NCI-H748 treated with DMSO at 0.1 percent for 48 hours (cell line): ENCODE measurements around the gene INPP5A.
"Not testable (repeated sequence)": the region's sequence is repeated elsewhere in the genome, so short reads cannot be mapped to it uniquely, and the experiment has no call there.

Experiments
- DNase-seq: peaks from one replicate; lab custom pipeline; 2025; lab: John Stamatoyannopoulos, UW

Gene INPP5A

GRCh38 chr10:132825783-132826523 is 288.4 kb downstream of the INPP5A start:
- DNase-seq = not testable (repeated sequence)

- DNase-seq = no peak
These were observed 289.2 kb downstream of the INPP5A start for GRCh38 chr10:132826524-132827422.

- DNase-seq = no peak
These were observed 289.8 kb downstream of the INPP5A start for GRCh38 chr10:132827423-132827789.

GRCh38 chr10:132827861-132828539 is 290.4 kb downstream of the INPP5A start:
- DNase-seq = no peak

GRCh38 chr10:132828681-132829080 is 291.1 kb downstream of the INPP5A start:
- no peak for DNase-seq

- no peak for DNase-seq
These were observed 291.8 kb downstream of the INPP5A start for GRCh38 chr10:132829403-132829802.

GRCh38 chr10:132832186-132832969 is 294.8 kb downstream of the INPP5A start:
- no peak for DNase-seq
